Parathyroid adenoma (tissue), 2 donors: ENCODE results near the gene IL19.
"Not testable (repeated sequence)": the region's sequence is repeated elsewhere in the genome, so short reads cannot be mapped to it uniquely, and the experiment has no call there.

Experiments used
- H2AFZ ChIP-seq: fragments of 300-600 bp; sonication (generic); one replicate; pipeline ENCODE4 v1.7.0; 2017; ENCODE audit warnings: antibody characterized with exemption, mild to moderate bottlenecking
- H3K27ac ChIP-seq: fragments of 300-600 bp; sonication (generic); one replicate; pipeline ENCODE4 v1.7.0; 2017
- H3K27me3 ChIP-seq: fragments of 300-600 bp; sonication (generic); one replicate; pipeline ENCODE4 v1.7.0; 2017; ENCODE audit warnings: low read length; ENCODE audit not compliant: control insufficient read depth, insufficient read depth
- H3K36me3 ChIP-seq: fragments of 300-600 bp; sonication (generic); one replicate; pipeline ENCODE4 v1.7.0; 2017; ENCODE audit warnings: low read length; ENCODE audit not compliant: control insufficient read depth, insufficient read depth
- H3K4me1 ChIP-seq: fragments of 300-600 bp; sonication (generic); one replicate; pipeline ENCODE4 v1.7.0; 2017; ENCODE audit warnings: control low read depth
- H3K4me2 ChIP-seq: fragments of 300-600 bp; sonication (generic); one replicate; pipeline ENCODE4 v1.7.0; 2017; ENCODE audit warnings: low read length
- H3K4me3 ChIP-seq: fragments of 300-600 bp; sonication (generic); one replicate; pipeline ENCODE4 v1.7.0; 2017; ENCODE audit warnings: low read depth, low read length
- H3K79me2 ChIP-seq: fragments of 300-600 bp; sonication (generic); one replicate; pipeline ENCODE4 v1.7.0; 2017; ENCODE audit warnings: control low read depth
- H3K9ac ChIP-seq: fragments of 300-600 bp; sonication (generic); one replicate; pipeline ENCODE4 v1.7.0; 2017; ENCODE audit warnings: mild to moderate bottlenecking
- H3K9me3 ChIP-seq: fragments of 300-600 bp; sonication (generic); one replicate; pipeline ENCODE4 v1.7.0; 2017; ENCODE audit warnings: low read length; ENCODE audit not compliant: control insufficient read depth
- TF ChIP-seq, protein P1 (sequence below): fragments of 300-600 bp; sonication (generic); IDR thresholded peaks from one replicate; pipeline ENCODE4 v1.7.0; 2017; ENCODE audit warnings: antibody characterized with exemption, mild to moderate bottlenecking
- donor health status: primary hyperparathyroidism.

IL19 gene

DNA sequence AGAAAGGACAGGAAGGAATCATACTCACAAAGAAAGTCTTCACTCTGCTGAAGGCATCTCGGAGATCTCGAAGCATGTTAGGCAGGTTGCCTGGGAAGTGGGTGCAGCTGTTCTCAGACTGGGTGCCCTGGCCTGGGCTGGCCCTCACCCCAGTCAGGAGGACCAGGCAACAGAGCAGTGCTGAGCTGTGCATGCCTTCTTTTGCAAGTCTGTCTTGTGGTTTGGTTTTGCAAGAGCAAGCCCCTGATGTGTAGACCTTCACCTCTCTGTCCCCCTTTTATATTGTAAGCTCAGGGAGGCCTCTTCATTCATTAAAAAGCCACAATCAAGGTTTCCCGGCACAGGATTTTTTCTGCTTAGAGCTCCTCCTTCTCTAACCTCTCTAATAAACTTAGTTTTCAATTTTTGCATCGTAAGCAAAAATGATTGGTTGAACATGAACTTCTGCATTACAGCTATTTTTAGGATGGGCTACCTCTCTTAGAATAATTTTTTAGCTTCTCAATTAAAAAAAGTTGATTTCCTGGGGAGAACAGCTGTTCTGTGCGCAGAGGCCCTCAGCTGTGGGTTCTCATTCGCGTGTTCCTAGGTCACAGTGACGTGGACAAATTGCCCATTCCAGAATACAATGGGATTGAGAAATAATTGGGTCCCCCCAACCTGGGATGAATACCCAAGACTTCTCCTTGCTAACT lies 1.8 kb downstream of the IL19 start, which contains the start of gene IL10:
IL10 (minus strand) TSS at position 252 of the 695 bp plus-strand sequence; CDS start at position 193, 59 bp downstream.
- H3K4me2 ChIP-seq = no peak within 1 kb of the TSS
- H3K27me3 ChIP-seq = no peaks in the 10 kb centered on the region
- no peaks in the 10 kb centered on the region for H3K79me2 ChIP-seq
- H2AFZ ChIP-seq = no peak within 1 kb of the TSS
- H3K9ac ChIP-seq = no peak within 1 kb of the TSS
- no peaks in the 10 kb centered on the region for H3K36me3 ChIP-seq
- no peaks in the 10 kb centered on the region for H3K4me1 ChIP-seq
- H3K27ac ChIP-seq = no peak within 1 kb of the TSS
- TF ChIP-seq, protein P1, sequence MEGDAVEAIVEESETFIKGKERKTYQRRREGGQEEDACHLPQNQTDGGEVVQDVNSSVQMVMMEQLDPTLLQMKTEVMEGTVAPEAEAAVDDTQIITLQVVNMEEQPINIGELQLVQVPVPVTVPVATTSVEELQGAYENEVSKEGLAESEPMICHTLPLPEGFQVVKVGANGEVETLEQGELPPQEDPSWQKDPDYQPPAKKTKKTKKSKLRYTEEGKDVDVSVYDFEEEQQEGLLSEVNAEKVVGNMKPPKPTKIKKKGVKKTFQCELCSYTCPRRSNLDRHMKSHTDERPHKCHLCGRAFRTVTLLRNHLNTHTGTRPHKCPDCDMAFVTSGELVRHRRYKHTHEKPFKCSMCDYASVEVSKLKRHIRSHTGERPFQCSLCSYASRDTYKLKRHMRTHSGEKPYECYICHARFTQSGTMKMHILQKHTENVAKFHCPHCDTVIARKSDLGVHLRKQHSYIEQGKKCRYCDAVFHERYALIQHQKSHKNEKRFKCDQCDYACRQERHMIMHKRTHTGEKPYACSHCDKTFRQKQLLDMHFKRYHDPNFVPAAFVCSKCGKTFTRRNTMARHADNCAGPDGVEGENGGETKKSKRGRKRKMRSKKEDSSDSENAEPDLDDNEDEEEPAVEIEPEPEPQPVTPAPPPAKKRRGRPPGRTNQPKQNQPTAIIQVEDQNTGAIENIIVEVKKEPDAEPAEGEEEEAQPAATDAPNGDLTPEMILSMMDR = no peak
- H3K4me3 ChIP-seq = no peak within 1 kb of the TSS
- H3K9me3 ChIP-seq = no peaks in the 10 kb centered on the region

DNA sequence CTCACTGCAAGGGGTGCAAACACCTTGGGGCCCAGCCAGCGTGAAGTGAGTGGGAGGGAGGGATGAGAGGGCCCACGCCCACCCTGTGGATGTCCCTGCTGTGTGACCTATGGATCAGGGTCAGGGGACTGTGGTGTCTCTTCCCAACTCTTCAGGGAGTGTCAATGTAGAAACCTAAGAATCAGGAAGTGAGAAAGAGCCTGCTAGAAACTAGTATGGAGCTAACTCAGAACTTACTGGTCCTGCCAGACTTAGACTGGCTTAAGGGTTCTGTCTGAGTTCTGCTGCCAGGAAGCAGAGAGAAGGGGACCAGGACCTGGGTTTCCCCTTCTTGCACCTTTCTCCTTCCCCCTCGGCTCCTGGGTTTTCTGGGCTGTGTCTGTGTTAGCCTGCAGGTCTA lies 3.5 kb downstream of the IL19 start:
- Histone ChIP-seq H3K4me3 (no peak overlapping the region), H3K4me1 (no peaks in the 10 kb centered on the region), H3K4me2 (no peak overlapping the region), H3K79me2 (no peaks in the 10 kb centered on the region), H3K36me3 (no peaks in the 10 kb centered on the region), H3K9ac (no peak overlapping the region), H3K9me3 (no peaks in the 10 kb centered on the region), H3K27me3 (no peaks in the 10 kb centered on the region), H3K27ac (no peak overlapping the region), H2AFZ (no peak overlapping the region)
- TF ChIP-seq, protein P1 = no peak

DNA sequence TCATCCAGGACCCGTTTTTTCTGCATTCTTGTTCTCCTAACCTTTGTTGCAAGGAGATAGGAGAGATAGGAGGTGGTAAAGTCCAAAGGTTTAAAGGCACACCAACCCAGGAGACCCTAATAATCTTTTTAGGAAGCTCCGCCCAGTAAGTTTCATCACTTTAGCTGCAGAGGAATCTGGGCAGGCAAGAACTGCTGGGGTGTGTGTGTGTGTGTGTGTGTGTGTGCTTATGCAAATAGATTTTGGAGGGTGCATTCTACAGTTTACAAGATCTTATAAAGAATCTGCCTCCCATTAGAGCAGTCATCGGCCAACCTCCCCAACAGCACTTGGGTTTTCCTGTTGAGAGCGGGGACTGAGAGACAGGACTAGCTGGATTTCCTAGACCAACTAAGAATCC lies 5.7 kb downstream of the IL19 start:
- no peak overlapping the region for H2AFZ ChIP-seq
- H3K27me3 ChIP-seq = no peaks in the 10 kb centered on the region
- H3K4me3 ChIP-seq = no peak overlapping the region
- no peak overlapping the region for H3K27ac ChIP-seq
- no peaks in the 10 kb centered on the region for H3K9me3 ChIP-seq
- H3K9ac ChIP-seq = no peak overlapping the region
- H3K79me2 ChIP-seq = no peaks in the 10 kb centered on the region
- no peaks in the 10 kb centered on the region for H3K4me1 ChIP-seq
- no peak overlapping the region for H3K4me2 ChIP-seq
- H3K36me3 ChIP-seq = no peaks in the 10 kb centered on the region
- TF ChIP-seq, protein P1 = no peak

DNA sequence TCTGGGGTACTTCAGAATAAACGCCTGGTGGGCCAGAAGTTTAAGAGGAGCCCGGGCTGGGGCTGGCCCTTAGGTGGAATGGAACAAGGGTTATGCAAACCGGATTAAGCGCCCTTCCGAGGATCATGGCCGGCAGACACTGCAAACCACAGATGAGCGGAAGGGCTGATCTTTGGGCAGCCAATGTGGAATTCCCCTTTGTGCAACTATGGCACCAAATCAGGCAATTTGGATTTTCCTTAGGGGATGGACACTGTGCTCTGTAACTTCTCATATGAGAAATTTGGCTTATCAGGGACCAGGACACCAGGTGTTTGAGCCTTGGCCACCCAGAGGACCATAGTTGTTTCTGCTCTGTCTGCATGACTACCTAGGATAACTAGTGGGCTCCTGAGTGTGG lies 7.5 kb downstream of the IL19 start:
- Histone ChIP-seq H3K4me1 (no peaks in the 10 kb centered on the region), H3K4me3 (no peak overlapping the region), H2AFZ (no peak overlapping the region), H3K9me3 (no peaks in the 10 kb centered on the region), H3K4me2 (no peak overlapping the region), H3K79me2 (no peaks in the 10 kb centered on the region), H3K27ac (no peak overlapping the region), H3K9ac (no peak overlapping the region), H3K27me3 (no peaks in the 10 kb centered on the region), H3K36me3 (no peaks in the 10 kb centered on the region)
- TF ChIP-seq, protein P1 = no peak

DNA sequence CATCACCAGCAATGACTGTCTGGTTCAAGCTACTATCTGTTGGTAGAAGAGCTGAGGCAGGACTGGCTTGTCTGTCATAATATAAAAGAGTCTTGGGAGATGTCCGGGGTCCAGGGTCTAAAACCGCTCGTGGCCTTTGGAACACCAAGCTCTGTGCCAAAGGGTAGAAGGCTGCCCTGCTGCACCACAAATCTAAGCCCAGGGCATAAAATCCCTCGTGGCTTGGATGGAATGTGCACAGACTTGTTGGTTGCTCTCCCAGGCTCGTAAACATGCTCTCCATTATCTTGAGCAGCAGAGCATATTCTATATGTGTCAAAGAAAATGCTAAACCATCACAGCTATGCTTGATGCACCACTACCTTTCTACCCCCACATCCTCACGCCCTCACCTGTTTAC lies 8.3 kb downstream of the IL19 start:
- H3K9ac ChIP-seq, H3K9me3 ChIP-seq, H3K4me3 ChIP-seq, H3K4me1 ChIP-seq, H3K36me3 ChIP-seq, H3K27ac ChIP-seq, H3K79me2 ChIP-seq, H3K4me2 ChIP-seq, H3K27me3 ChIP-seq, H2AFZ ChIP-seq: not testable (repeated sequence)
